HG02678 (cell line): Measurements from ENCODE around the gene NT5DC3.

Experiments
- ATAC-seq: cut with Tn5 transposase; IDR thresholded peaks from one replicate; pipeline ENCODE4 v1.9.1; 2021; ENCODE audit warnings: mild to moderate bottlenecking, moderate library complexity; ENCODE audit not compliant: unreplicated experiment

Gene NT5DC3

DNA sequence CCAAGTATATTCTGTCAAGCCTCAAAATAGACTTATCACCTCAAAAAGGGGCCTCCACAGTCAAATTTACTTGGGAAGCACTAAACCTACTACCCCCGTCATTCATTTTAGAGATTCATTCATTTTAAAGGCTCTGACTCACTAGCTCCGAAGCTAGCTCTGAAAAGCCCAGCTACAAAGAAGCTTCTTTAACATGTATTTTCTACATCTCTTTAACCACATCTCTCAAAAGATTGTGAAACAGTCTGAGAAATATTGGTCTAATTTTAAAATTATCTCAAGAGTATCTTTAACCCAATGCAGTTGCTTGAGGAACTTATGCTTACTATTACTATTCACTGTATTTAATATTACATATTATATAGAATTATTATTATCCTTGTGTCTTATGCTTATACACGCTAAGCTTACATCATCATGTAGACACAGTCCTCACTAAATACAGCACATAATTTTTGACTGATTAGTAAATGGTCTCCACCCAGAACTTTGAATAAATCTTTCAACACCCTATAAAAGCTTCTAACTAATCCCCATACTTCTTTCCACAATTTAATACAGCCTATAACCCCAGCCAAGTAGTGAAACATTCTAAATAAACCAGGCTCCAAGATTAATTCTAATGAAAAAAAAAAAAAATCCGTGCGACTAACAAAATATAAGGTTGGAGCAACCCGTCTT lies 7.8 kb downstream of the NT5DC3 start:
- ATAC-seq: no peak

DNA sequence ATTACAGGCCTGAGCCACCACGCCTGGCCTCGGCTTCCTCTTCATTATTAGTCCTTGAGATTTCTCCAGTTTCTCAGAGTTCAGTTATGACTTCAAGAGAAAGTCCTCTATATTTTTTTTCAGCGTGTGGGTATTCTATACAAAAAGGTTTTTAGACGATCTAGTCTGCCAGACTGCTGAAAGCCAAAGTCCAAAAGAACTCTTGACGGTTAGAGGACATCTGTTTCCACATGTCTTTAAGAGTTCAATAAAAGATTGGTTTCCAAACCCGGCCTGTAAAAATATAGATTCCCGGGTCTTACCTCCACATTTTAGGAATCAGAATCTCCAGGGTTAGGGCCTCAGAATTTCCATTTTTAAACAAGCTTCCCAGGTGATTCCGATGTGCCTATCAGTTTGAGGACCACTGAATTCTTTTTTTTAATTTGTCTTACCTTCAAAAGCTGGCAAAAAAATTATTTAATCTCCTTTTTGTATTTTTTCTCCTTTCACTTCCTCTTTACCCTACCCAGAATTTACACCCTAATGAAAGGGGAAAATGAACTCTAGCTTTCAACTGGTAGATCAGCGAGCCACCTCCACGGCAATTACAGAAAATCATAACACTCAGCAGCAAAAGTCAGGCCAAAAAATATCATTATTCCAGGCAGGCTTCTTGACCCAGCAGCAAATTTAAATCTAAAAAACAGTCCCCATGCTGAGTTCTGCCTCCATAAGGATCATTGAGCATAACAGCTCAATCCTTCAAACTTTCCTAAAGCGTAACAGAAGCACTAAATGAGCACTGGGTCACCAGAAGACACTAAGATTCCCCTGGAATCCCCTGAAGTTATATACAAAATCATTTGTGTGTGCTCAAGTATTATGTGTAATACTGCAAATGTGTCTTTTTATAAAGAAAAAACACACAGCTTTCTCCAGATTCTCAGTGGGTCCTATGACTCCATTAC lies 8.7 kb downstream of the NT5DC3 start:
- ATAC-seq: no peak

DNA sequence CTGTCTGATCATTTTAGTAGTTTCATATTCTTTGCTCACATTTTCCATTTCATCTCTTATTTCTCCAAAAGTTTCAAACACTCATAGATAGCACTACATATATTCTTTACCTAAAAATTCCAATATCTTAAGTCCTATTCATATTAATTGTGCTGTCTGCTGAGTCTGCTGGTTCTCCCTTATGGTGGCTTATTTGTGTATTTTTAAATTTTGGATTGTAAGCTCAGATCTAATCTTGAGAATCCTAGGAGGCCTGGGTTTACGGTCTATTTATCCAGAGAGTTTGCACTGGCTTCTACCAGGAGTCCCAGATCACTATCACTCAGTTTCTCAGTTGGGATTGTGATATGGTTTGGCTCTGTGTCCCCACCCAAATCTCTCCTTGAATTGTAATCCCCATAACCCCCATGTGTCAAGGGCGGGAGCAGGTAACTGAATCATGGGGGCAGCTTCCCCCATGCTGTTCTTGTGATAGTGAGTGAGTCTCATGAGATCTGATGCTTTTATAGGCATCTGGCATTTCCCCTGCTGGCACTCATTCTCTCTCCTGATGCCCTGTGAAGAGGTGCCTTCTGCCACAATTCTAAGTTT lies 10.2 kb downstream of the NT5DC3 start:
- ATAC-seq: no peak

DNA sequence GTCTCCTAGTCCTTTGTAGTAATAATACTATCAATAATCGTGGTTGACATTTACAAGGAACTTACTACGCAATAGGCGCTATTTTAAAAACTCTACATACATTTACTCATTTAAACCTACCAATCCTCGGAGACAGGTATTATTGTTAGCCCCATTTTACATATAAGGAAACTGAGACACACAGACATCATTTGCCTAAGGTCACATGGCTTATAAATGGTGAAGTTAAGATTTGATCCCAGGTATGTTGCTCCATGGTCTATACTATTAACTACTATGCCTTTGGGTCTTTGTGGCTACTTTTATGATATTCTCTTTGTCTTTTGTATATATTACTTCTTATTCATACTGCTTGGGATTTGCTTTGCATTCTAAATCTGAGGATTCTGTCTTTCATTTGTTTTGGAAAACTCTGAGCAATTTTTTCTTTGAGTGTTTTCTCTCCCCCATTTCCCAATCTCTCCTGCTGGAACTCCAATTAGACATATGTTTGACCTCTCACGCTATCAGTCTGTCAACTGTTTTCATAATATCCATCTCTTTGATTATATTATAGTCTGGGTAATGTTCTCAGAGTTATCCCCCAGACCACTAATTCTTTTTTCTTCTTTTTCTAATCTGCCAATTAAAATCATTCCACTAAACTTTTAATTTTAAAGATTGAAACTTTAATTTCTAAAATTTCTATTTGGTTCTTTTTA lies 10.9 kb downstream of the NT5DC3 start:
- ATAC-seq: no peak

DNA sequence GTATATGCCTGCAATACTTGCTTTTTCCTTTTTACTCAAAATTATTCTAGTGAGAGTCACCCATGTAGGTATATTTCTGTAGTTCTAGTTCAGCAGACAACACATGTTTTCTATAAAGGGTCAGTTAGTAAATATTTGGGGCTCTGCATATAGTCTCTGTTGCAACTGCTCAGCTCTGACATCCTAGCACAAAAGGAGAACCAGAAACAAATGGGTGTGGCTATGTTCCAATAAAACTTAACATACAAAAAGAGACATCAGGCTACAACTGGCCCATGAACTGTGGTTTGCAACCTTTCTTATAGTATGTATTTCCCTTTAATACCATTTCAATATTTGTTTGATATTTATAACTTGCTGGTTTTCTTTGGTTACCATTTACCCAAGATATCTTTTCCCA lies 11.9 kb downstream of the NT5DC3 start:
- no peak for ATAC-seq

DNA sequence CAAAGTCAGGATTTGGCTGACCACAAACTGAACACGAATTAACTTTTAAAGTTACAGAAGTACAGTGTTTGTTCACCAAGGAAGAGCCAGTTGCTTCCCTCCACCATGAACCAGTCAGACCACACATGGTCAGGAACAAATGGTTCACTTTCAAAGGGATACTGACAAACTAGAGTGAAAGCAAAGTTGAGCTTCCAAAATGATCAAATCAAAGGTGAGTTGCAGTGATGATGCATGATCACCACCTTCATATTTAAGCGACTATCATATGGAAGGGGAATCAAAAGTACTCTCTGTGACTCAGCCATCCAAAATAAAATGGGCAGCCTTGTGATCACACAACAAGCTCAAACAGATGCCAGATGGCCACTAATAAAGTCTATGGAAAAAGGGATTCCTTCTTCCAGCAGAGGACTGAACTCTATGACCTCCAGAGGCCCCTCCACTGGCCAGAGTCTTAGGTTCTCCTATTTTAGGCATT lies 13.1 kb downstream of the NT5DC3 start:
- ATAC-seq: no peak

DNA sequence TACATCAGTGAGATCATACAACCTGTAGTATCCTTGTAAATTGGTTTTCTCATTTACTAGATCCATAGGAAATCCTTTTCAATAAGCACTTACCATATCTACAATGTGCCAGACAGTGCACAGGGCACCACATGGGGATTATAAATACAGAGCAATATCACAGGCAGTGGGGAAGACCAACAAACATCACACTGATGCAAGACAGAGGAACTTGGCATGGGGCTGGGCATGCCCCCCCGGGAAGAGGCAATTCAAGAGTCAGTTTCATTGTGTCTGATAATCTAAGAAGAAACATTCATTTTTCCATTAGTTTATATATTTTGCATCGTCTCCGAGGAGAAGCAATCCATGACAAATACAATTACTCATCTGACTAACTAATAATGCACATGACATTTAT lies 16.2 kb downstream of the NT5DC3 start:
- no peak for ATAC-seq

DNA sequence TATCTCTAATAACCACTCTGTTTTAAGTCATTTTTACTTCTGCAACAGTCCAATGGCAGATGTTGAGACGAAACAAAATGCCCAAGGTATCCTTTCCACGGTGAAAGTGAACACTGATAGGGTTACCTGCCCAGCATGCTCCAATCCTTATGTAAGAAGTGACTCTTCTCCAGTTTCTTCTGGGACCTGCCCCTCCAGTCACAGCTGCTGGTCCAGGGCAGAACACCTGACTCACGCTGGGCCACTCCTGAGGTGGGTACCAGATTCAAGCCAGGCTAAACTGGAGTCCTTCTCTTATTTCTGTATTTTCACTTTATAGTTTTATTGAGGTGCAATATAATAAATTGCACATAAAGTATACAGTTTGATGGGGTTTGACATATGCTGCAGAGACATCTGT lies 16.7 kb downstream of the NT5DC3 start:
- ATAC-seq: no peak

DNA sequence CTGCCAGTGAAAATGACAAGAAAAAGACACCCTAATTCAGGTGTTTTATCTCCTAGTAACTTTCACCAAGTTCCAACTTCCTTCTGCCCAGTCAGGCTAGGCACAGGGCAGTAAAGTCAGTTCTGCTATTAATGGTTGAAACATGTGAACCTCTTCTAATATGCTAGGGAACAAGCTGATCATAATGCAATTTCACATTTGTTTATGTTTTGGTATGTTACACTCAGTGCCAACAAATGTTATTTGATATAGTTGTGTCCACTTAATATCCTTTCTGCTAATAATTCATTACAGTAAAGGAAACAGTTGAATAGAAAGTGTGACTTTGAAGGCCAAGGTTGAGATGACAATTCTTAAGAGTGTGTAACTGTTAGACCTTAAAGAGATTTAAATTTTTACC lies 17.2 kb downstream of the NT5DC3 start:
- ATAC-seq: no peak

DNA sequence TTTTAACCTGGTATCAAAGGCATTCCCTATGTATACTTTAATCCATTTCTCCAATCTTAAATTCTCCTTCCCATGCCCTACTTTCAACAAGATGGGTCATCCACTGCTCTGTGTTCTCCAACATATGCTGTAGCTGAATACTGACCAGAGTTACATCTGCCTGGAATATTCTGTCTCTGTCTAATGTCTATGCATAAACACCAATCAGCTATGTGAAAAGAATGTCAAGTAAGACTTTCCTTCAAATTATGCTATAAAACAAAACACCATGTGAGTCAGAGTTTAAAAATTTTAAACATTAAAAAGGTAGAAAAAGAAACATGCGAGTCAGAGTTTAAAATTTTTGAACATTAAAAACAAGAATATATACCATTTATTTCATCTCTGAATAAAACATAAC lies 19.3 kb downstream of the NT5DC3 start:
- ATAC-seq: no peak

DNA sequence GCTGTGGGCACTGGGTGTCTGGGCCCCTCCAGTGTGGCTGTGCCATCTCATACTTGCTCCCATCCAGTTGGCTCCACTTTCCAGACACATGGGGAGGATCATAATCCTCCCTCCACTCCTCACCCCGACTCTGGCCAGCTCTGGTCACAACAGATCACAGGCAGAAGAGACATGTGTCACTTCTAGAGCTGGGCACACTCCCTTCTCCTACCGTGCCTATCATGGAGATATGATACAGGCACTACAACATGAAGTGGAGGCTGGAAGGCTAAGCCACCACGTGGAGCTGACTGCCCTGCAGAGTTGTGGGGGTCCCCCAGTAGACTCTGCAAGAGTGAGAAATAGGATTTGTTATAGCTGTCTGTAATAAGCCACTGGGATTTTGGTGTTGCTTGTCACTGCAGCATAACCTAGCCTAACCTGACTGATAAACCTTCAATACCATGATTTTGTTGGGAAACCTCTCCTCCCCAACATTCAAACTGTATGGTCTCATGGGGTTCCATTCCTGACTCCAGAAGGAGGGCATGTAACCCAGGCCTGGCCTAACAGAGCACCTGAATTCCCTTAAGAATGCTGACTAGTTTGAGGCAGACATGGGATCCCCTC lies 20.0 kb downstream of the NT5DC3 start:
- no peak for ATAC-seq

DNA sequence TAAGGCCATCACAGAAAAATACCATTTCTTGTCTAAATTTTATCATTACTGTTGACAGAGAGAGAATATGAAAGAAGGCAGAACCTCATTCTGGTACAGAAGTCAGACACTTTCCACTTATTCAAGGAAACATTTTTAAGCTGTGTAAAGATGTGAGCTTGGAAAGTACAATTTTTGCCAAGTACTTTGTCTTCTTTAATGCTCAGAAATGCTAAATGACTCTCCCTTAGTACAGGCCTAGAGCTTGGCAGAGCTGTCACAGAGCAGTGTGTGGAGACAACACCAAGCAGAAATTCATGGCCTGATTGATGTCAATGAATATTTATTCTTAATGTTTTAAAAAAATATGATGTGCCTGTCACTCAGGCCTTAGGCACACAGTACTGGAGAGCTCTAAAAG lies 20.7 kb downstream of the NT5DC3 start:
- ATAC-seq: no peak

DNA sequence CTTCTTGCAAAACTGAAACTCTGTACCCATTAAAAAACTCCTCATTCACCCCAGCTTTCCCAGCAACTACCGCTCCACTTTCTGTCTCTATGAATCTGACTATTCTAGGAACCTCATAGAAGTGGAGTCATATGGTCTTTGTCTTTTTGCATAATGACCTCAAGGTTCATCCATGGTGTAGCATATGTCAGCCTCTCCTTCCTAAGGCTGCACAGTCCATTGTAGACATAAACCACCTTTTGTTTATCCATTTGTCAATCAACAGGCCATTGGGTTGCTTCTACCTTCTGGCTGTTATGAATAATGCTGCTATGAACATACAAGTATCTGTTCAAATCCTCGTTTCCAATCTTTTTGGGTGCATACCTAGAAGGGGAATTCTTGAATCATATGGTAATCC lies 21.1 kb downstream of the NT5DC3 start:
- no peak for ATAC-seq

DNA sequence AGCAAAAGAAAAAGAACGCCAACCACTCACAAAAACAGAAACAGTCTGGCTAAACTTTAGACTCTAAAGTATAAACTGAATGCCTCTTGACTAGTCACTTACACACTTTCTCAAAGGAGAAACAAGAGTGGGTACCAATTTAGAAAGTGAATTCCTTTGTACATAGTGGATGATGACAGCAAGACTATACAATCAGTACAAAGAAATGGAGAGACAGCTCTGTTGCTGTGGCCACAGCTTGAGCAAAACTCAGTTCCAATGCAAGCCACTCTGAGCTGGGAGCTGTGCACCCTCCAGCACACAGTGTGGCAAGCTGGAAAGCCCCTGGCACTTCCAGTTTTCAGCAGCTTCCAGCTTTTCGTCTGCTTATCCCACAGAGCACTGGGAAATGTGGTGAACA lies 21.7 kb downstream of the NT5DC3 start:
- ATAC-seq: no peak

DNA sequence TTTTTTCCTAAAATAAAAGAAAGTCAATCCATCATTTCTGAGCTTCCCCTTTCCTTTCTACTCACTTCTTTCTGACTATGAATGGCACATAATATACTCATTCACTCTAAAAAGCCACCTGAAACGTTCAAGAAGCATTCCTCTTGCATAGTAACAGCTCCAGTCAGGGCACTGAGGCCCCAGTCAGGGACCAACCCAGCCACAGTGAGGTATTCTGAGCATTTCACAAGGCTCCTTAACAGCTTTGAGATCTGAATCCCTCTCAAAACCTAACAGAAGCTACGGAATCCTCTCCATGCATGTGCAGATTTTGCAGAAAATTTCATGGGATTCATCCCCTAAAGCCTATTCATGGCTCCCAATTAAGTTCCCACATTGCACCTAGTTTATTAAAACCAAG lies 23.2 kb downstream of the NT5DC3 start:
- ATAC-seq: no peak

DNA sequence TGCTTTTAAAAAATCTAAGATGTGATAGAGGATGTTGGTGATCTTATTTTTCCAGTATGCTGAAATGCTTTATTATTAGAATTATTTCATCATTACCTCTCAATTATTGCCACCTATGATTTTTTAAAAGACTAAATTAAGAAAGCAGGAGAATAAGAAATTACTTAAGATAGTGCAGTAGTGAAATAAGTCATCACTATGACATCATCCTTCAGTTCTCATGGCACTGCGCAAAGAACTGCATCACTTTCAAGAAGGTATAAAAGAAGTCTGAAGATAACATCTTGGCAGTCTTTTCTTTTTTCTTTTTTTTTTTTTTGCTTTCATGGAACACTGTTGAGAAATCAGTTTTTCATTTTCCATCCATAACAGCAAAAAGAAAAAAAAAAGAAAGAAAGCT lies 24.4 kb downstream of the NT5DC3 start:
- ATAC-seq: no peak

DNA sequence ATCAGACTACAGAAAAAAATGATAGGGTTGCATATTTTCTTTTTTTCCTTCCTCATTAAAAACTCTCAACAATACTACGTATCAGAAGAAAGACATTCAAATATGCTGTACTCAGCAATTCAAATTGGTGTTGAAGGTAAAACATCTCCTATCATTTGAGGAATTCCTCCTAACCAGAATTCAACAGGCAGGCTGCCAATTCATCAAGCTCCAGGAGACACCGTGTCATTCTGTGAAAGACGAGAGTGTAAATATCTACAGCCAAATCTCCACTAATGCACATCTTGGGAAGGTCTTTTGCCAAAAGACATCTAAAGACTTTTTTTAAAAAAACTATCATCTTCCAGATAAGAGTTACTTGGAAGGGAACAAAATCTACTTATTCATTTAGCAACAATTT lies 26.6 kb downstream of the NT5DC3 start:
- no peak for ATAC-seq

DNA sequence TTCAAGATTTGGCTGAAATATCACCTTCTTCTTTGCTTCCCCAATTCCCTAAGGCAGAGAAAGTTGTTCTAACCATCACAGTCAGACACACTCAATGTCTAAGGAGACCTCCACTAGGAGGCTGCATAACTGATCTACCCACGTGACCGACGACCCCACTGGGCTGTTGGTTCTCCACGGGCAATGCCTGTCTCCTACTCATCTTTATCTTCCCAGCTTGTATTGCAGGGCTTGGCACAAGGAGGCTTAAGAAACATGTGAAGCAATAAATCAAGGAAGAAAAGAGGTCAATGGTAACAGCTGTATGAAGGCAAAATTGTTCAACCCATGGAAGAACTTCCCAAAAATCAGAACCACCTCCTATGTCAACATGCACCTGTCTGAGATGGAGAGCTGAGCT lies 27.1 kb downstream of the NT5DC3 start:
- no peak for ATAC-seq

DNA sequence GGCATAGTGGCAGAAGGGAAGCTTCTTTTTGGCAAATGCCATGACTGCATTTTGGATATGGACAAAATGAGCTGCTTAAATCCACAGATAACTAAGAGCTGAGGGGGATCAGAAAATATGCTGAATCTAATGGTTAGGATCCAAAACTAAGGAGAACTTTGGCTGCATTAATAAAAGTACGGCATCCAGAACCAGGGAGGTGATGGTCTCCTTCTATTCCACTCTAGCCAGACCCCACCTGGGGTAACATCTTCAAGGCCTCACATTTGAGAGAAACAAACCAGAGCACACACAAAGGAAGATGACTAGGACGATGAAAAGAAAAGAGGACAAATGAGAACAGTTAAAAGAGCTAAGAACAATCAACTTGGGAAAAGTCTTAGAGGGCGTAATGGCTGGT lies 27.6 kb downstream of the NT5DC3 start:
- no peak for ATAC-seq

DNA sequence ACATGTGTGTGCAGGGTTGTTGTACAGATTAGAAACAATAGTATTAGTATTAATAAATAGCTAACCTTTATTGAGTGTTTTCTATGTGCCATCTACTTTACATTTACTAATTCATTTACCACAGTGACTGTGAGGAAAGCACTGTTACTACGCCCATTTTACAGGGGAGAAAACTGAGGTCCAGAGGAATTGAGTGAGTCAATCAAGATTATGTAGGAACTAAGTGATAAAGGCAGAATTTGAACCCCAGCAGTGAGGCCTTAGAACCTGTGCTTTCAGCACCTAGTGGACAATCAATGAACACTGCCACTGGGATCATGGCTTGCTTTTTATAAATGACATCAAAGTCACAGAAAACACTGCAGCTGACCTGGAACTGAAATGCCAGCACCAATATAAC lies 28.2 kb downstream of the NT5DC3 start:
- ATAC-seq: no peak

DNA sequence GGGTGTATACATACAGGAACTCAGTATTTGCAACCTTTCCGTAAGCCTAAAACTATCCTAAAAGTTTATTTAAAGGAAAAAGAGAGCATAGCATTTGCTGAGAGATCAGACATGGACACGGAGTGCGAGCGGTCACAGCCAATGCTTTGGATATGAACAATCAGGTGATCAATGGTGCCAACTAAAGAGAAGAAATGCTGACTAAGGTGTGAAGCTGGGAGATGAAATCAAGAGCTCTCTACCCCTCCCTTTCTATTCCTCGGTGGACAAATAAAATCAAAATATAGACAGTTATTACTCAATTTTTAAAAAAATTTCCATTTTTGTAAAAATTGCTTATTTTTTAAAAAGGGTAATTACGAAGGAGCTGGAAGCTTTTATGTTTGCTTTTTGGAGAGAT lies 29.2 kb downstream of the NT5DC3 start:
- ATAC-seq: no peak
